ENCODE data around the gene PNLIPRP3. TPM values are rescaled to one million over a fixed set of nuclear protein-coding genes. Genes with fewer than 3 reads are reported as not detected.

The PNLIPRP3 gene
- polyA plus RNA-seq, 1 of the 3 experiments (the other 2 are of a cell fraction): not detected

- TF ChIP-seq POLR2AphosphoS5 (IDR thresholded peaks at IDR 0.05; ENCODE audit: low read depth, low read length): no peak
- TF ChIP-seq GABPA (IDR thresholded peaks at IDR 0.05; ENCODE audit: low read depth): no peak
- TF ChIP-seq, protein P1, sequence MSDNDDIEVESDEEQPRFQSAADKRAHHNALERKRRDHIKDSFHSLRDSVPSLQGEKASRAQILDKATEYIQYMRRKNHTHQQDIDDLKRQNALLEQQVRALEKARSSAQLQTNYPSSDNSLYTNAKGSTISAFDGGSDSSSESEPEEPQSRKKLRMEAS (IDR thresholded peaks at IDR 0.05; ENCODE audit: low read depth): no peak
- TF ChIP-seq, protein P2, sequence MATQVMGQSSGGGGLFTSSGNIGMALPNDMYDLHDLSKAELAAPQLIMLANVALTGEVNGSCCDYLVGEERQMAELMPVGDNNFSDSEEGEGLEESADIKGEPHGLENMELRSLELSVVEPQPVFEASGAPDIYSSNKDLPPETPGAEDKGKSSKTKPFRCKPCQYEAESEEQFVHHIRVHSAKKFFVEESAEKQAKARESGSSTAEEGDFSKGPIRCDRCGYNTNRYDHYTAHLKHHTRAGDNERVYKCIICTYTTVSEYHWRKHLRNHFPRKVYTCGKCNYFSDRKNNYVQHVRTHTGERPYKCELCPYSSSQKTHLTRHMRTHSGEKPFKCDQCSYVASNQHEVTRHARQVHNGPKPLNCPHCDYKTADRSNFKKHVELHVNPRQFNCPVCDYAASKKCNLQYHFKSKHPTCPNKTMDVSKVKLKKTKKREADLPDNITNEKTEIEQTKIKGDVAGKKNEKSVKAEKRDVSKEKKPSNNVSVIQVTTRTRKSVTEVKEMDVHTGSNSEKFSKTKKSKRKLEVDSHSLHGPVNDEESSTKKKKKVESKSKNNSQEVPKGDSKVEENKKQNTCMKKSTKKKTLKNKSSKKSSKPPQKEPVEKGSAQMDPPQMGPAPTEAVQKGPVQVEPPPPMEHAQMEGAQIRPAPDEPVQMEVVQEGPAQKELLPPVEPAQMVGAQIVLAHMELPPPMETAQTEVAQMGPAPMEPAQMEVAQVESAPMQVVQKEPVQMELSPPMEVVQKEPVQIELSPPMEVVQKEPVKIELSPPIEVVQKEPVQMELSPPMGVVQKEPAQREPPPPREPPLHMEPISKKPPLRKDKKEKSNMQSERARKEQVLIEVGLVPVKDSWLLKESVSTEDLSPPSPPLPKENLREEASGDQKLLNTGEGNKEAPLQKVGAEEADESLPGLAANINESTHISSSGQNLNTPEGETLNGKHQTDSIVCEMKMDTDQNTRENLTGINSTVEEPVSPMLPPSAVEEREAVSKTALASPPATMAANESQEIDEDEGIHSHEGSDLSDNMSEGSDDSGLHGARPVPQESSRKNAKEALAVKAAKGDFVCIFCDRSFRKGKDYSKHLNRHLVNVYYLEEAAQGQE (IDR thresholded peaks at IDR 0.05; ENCODE audit: low read depth, low read length): no peak
- H3K4me2 ChIP-seq: no peak overlapping the region
- CTCF ChIA-PET: interaction anchor here (1.2 kb wide), 1 partner anchor 17 kb away, joined by 4 read pairs; no protein-coding TSS in a partner anchor
- H3K27me3 ChIP-seq (ENCODE audit: insufficient read depth): no peaks in the 10 kb centered on the region
- H3K9ac ChIP-seq: no peak overlapping the region
- H3K9me2 ChIP-seq: no peaks in the 10 kb centered on the region
- H3K4me3 ChIP-seq (ENCODE audit: low read depth in 2 of 2, low read length in 1 of 2): no peak overlapping the region
- DNase-seq: no peak
- no peak overlapping the region for H3K27ac ChIP-seq (ENCODE audit: low read depth in 2 of 2, low read length in 1 of 2)
- no peaks in the 10 kb centered on the region for H3F3A ChIP-seq (replicated peaks; ENCODE audit: insufficient read depth)
- H3K4me1 ChIP-seq (ENCODE audit: control insufficient read depth in 1 of 2, insufficient read depth in 2 of 2, low read depth in 1 of 2, low read length in 1 of 2): no peaks in the 10 kb centered on the region
- no peak overlapping the region for H2AFZ ChIP-seq (ENCODE audit: low read depth)
- no peaks in the 10 kb centered on the region for H3K79me2 ChIP-seq (ENCODE audit: insufficient read depth)
- H3K9me3 ChIP-seq: no peaks in the 10 kb centered on the region
- no peaks in the 10 kb centered on the region for H4K20me1 ChIP-seq (ENCODE audit: insufficient read depth)
- WGBS (ENCODE audit: low lambda C conversion rate): 38% methylated on average over 8 of the region's 8 CpGs
- H3K36me3 ChIP-seq (replicated peaks in 1 of 2; ENCODE audit: control insufficient read depth in 1 of 2, insufficient read depth in 2 of 2, low read length in 1 of 2): no peaks in the 10 kb centered on the region
- POLR2A ChIA-PET: no interaction called here
Measured at GRCh38 chr10:116504786-116505185, 77.1 kb downstream of the PNLIPRP3 start.

DNA sequence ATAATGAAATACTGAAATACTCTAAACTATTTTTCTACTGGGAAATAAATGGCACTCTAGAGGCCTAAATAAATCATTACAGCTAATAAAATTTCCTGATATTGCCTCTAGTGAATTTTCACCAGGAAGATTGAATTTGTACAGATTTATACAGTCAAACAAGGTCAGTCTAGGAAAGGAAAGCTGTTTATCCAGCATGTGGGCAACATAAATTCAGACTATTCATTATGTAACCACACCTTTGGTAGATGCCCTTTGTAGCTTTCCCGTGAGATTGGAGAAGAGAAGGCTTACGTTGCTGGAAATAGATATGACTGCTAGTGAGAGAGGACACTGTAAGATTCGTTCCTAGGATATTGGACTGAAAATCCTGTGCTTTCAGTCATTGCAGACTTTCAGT, 82.9 kb downstream of the PNLIPRP3 start:
- DNase-seq: no peak
- no peaks in the 10 kb centered on the region for H3K9me2 ChIP-seq
- no peak overlapping the region for H3K9ac ChIP-seq
- H3K27me3 ChIP-seq (ENCODE audit: insufficient read depth): no peaks in the 10 kb centered on the region
- no peak overlapping the region for H3K4me3 ChIP-seq (ENCODE audit: low read depth in 2 of 2, low read length in 1 of 2)
- no peaks in the 10 kb centered on the region for H3K9me3 ChIP-seq
- no peak overlapping the region for H3K4me2 ChIP-seq
- H2AFZ ChIP-seq (ENCODE audit: low read depth): no peak overlapping the region
- no peaks in the 10 kb centered on the region for H3K36me3 ChIP-seq (replicated peaks in 1 of 2; ENCODE audit: control insufficient read depth in 1 of 2, insufficient read depth in 2 of 2, low read length in 1 of 2)
- H3K27ac ChIP-seq (ENCODE audit: low read depth in 2 of 2, low read length in 1 of 2): no peak overlapping the region
- no peaks in the 10 kb centered on the region for H3K79me2 ChIP-seq (ENCODE audit: insufficient read depth)
- POLR2A ChIA-PET: no interaction called here
- CTCF ChIA-PET: interaction anchor here (0.6 to 1.8 kb wide), 4 partner anchors 11 to 21 kb away, joined by 3 to 13 read pairs (median 4); no protein-coding TSS in a partner anchor
- H3F3A ChIP-seq (replicated peaks; ENCODE audit: insufficient read depth): no peaks in the 10 kb centered on the region
- H3K4me1 ChIP-seq (ENCODE audit: control insufficient read depth in 1 of 2, insufficient read depth in 2 of 2, low read depth in 1 of 2, low read length in 1 of 2): no peaks in the 10 kb centered on the region
- 0 out of 2 replicates have a peak, but pooled peaks cover 2% of the 10 kb centered on the region for H4K20me1 ChIP-seq (ENCODE audit: insufficient read depth)
- 33% methylated on average over 3 of the region's 3 CpGs for WGBS (ENCODE audit: low lambda C conversion rate)
- TF ChIP-seq FOXM1 (IDR thresholded peaks at IDR 0.05; ENCODE audit: low read depth) (no peak), RCOR1 (IDR thresholded peaks at IDR 0.05; ENCODE audit: low read length) (no peak), TAF1 (IDR thresholded peaks at IDR 0.05; ENCODE audit: borderline replicate concordance, low read depth, low read length) (no peak), FOXJ3 (CRISPR knock-in tag; IDR thresholded peaks at IDR 0.05) (no peak), NFIC (IDR thresholded peaks at IDR 0.05; ENCODE audit: borderline replicate concordance) (no peak), IRF3 (IDR thresholded peaks at IDR 0.05; ENCODE audit: low read depth, low read length) (no peak), ELF1 (IDR thresholded peaks at IDR 0.05) (no peak), MXI1 (IDR thresholded peaks at IDR 0.05; ENCODE audit: low read depth, low read length) (no peak), TCF12 (IDR thresholded peaks at IDR 0.05) (no peak), GABPA (IDR thresholded peaks at IDR 0.05; ENCODE audit: low read depth) (no peak), SMC3 (IDR thresholded peaks at IDR 0.05; ENCODE audit: low read depth, low read length) (no peak), RAD21 (IDR thresholded peaks at IDR 0.05; ENCODE audit: low read length) (no peak)
- TF ChIP-seq, protein P1 (IDR thresholded peaks at IDR 0.05; ENCODE audit: low read depth): no peak
- TF ChIP-seq, protein P3, sequence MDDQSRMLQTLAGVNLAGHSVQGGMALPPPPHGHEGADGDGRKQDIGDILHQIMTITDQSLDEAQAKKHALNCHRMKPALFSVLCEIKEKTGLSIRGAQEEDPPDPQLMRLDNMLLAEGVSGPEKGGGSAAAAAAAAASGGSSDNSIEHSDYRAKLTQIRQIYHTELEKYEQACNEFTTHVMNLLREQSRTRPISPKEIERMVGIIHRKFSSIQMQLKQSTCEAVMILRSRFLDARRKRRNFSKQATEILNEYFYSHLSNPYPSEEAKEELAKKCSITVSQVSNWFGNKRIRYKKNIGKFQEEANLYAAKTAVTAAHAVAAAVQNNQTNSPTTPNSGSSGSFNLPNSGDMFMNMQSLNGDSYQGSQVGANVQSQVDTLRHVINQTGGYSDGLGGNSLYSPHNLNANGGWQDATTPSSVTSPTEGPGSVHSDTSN (IDR thresholded peaks at IDR 0.05): no peak
- TF ChIP-seq, protein P4, sequence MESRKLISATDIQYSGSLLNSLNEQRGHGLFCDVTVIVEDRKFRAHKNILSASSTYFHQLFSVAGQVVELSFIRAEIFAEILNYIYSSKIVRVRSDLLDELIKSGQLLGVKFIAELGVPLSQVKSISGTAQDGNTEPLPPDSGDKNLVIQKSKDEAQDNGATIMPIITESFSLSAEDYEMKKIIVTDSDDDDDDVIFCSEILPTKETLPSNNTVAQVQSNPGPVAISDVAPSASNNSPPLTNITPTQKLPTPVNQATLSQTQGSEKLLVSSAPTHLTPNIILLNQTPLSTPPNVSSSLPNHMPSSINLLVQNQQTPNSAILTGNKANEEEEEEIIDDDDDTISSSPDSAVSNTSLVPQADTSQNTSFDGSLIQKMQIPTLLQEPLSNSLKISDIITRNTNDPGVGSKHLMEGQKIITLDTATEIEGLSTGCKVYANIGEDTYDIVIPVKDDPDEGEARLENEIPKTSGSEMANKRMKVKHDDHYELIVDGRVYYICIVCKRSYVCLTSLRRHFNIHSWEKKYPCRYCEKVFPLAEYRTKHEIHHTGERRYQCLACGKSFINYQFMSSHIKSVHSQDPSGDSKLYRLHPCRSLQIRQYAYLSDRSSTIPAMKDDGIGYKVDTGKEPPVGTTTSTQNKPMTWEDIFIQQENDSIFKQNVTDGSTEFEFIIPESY (IDR thresholded peaks at IDR 0.05; ENCODE audit: borderline replicate concordance, low read depth): no peak
- TF ChIP-seq, protein P5, sequence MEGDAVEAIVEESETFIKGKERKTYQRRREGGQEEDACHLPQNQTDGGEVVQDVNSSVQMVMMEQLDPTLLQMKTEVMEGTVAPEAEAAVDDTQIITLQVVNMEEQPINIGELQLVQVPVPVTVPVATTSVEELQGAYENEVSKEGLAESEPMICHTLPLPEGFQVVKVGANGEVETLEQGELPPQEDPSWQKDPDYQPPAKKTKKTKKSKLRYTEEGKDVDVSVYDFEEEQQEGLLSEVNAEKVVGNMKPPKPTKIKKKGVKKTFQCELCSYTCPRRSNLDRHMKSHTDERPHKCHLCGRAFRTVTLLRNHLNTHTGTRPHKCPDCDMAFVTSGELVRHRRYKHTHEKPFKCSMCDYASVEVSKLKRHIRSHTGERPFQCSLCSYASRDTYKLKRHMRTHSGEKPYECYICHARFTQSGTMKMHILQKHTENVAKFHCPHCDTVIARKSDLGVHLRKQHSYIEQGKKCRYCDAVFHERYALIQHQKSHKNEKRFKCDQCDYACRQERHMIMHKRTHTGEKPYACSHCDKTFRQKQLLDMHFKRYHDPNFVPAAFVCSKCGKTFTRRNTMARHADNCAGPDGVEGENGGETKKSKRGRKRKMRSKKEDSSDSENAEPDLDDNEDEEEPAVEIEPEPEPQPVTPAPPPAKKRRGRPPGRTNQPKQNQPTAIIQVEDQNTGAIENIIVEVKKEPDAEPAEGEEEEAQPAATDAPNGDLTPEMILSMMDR (IDR thresholded peaks at IDR 0.05): no peak
